T-helper 2 cell treated with Interferon-gamma antibody and Interleukin-4, amounts not matched to agents 100 ng/mL and 5 ng/mL, for 36 hours (primary cell): Measurements from ENCODE around the gene CASK. TPM values are rescaled to one million over a fixed set of nuclear protein-coding genes. Genes with fewer than 3 reads are reported as not detected.

Experiments
- intact Hi-C: fragments of 100-400 bp; cut with micrococcal nuclease; formaldehyde crosslinking; loops from one replicate; pipeline ENCODE4 v1.15.1; 2023
- total RNA-seq: library from RNA; stranded (reverse); gene quantifications from 2 replicates; pipeline ENCODE4 v1.2.3, GENCODE V29; 2022

CASK gene
- total RNA-seq, 1 donor from 2014 or later, result 33.0 TPM

GRCh38 chrX:41912923-41913322 lies 10.4 kb downstream of the CASK start:
- intact Hi-C loops, result no loop called here

DNA sequence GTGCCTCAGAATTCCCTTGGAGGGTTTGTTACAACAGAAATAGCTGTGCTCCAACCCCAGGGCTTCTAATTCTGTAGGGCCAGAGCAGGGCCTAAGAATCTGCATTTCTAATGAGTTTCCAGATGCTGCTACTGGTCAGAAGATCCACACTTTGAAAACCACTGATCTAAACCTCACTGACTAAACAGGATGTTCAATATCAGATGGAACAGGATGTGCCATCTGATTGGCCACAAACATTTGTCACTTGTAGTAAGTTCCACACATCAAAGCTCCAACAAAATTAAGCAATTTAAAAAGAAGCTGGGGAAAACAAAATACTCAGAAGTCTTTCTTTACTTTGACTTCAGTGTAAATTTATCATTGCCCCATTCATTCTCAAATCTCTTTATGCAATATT lies 14.3 kb downstream of the CASK start:
- intact Hi-C loops, result loop anchor here (1.0 kb wide), 1 partner anchor 14 kb away; the partner anchor contains the start of gene CASK

DNA sequence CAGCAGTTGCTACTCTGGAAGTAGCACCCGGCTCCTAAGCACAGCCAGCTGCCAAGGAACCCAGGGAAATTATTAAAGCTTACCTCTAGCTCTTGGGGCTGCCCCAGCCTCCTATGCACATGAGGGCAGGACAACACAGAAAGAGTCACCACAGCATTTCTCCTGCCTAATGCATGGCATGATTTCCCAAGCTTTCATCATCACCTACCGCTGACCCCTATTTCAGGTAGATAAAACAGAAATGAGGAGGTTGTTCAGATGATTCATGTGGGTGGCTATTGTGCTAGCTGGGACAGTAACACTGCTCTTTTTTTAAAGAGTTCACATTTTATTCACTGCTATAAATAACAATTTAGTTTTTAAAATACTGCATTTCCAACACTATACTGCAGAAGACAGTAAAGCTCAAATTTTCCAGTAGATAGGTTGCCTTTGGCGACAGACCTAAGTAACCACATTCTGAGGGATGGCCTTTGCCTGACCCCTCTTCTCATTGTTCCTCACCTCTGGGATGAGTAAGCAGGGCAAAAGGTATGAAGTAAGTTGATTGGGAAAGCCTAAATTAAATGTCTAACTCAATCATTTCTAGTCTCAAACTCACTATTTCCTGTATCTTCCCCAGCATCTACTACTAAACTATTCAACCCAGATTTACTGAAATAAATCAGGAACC lies 16.7 kb downstream of the CASK start:
- intact Hi-C loops, result no loop called here

GRCh38 chrX:41903544-41903943 lies 19.8 kb downstream of the CASK start:
- intact Hi-C loops, result no loop called here

- intact Hi-C loops, result no loop called here
Observed at GRCh38 chrX:41900321-41900720, 23.0 kb downstream of the CASK start.

GRCh38 chrX:41895826-41896225 lies 27.5 kb downstream of the CASK start:
- intact Hi-C loops, result no loop called here

DNA sequence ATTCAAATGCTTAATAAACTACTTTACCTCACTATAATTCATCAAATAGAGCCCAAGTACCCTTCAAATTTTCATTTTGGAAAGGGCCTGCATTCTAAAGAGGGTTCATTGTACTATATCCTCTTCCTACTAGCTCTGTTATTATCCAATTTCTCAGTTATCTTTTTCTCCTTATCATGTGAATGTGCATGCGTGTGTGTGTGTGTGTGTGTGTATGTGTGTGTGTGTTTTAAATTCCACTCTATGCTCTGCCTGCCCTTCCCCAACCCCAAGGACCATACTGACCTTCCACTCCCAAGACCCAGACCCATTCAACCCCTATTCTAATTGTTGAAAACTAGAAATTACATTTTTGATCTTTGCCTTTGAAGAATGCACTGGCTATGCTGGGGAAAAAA lies 33.3 kb downstream of the CASK start:
- intact Hi-C loops, result no loop called here

GRCh38 chrX:41889317-41890025 lies 33.9 kb downstream of the CASK start:
- intact Hi-C loops, result no loop called here

DNA sequence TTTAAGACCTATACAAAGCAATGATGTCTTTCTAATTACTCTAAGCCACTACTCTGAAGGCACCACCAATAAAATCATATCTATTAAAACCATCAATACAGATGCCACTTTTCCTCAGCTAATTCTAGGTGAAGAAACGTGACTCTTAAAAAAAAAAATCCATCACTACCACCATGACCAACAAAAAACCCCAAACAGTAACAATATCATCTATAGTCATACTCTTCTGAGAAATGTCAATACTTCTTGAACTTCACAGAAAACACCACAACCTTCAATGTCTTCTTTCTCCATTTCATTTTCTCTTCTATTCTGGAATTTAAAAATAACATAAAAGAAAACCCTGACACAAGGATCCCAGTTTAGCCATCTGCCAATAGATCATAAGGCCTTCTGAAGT lies 35.7 kb downstream of the CASK start:
- intact Hi-C loops, result no loop called here

GRCh38 chrX:41885724-41886123 lies 37.6 kb downstream of the CASK start:
- intact Hi-C loops, result no loop called here

DNA sequence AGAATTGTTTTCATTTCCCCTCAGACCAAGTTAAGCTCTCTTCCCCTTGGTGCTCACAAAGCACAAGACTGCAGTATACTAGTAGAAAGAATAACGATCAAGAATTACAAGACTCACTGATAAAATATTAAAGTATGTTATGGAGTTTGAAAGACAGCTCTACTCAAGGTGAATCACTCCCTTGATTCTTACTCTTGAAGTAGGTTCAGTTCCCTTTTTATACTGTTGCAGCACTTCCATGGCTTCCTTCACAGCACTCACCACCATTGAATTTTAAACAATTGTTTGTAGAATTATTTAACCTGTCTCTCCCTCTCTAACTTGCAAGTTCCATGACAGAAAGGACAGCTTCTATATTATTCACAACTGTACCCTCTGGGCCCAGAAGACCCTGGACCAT lies 42.2 kb downstream of the CASK start:
- intact Hi-C loops, result no loop called here

- intact Hi-C loops, result no loop called here
Observed at GRCh38 chrX:41877167-41877566, 46.2 kb downstream of the CASK start.

DNA sequence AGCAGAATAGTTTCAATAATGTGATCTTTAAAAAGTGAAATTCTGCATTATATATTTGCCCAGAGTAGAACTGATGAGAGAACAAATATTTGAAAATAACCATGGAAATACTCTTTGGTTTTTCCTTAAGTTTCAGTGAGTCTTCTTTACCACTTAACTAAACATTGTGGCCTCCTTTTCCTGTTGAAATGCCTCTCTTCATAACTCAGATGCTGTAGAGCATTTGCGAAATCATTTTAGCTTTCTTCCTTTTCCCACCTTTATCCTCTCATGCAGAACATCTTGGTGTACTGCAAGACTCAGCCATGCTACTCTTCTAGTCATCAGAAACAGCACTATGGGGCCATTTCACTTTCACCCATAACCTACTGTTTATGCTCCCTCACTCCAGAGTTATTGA lies 48.2 kb downstream of the CASK start:
- intact Hi-C loops, result no loop called here

GRCh38 chrX:41870719-41871151 lies 52.6 kb downstream of the CASK start:
- intact Hi-C loops, result no loop called here

- intact Hi-C loops, result no loop called here
Observed at GRCh38 chrX:41868392-41868977, 54.9 kb downstream of the CASK start.

DNA sequence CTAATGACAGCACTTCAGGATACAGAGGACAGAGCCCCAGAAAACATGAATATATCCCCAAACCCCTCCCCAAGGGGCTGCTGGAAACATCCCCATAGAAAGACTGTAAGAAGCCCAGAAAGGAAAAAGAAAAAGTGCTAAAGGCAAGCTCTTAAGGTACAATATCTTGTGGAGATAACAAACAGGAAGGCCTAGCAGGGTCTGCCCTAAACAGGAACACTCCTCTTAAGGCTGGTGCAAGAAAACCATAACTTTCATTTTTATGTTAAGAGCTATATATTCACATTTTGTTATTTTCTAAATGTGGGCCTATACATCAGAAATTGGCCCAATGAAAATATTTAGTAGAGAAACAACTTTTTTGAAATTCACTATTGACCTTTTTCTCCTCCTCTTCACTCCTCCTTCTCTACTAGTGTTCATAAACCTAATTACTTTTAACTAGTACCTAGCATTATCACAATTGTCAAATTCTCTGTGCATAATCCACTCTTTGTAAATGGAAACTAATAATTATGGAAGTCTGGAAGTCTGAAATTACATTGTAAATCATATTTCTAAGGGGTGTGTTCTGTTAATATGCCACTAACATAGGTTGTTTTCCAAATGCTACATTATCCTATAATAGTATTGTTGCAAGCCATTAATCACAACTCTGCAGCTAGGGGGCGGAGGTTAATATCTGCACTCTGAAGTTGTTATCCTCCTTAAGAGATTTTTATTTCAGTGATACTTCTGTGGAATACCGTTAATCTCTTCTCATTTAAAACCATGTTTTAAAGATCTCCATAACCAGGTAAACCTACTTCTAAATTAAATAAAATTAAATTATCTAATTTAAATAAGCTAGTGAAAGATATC lies 59.8 kb downstream of the CASK start:
- intact Hi-C loops, result no loop called here

DNA sequence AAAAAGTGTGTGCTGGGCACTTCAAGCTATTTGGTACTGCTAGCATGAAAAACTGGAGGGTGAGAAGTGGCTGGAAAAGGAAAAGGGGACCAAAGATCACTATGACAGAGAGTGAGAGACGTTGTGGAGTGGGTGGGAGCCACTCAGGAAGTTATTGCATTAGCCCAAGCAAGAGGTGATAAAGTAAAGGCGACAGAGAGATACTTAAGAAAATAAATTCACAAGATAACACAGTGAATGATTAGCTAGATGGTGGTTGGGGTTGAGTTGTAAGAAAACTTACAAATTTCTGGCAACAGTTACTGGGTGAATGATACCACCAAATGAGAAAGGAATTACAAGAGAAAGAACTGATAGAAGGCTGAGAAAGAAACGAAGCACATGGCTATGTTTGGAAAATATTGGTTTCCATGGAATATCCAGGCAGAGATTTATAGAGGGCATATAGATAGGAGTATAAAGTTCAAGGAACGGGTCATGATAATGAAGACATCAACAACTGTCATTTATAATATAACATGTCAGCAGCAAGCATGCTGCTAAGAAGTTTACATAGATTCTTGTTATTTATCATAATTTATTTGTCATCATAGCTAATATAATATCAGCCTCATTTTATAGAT lies 60.7 kb downstream of the CASK start:
- intact Hi-C loops, result no loop called here

GRCh38 chrX:41858161-41858775 lies 65.1 kb downstream of the CASK start:
- intact Hi-C loops, result no loop called here

DNA sequence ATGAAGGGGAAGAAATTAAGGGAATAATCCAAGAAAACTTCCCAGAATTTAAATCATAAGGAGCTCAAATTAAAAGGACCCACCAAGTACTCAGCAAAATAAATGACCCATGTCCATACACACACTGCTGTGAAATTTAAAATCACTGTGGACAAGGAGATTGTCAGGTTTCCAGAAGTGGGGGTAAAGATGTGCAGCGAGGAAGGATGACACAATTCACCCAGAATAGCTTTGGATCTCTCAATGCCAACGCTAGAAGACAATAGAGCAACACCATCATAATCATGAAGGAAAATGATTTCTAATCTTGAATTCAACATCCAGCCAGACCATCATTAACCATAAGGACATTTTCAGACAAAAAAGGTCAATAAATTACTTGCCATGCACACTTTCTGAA lies 65.7 kb downstream of the CASK start:
- intact Hi-C loops, result no loop called here

- intact Hi-C loops, result no loop called here
Observed at GRCh38 chrX:41846714-41847113, 76.6 kb downstream of the CASK start.
